Activated T-cell treated with anti-CD3 and anti-CD28 coated beads, Interleukin-2, amount 50 U/mL, for 4 hours (primary cell): ENCODE measurements around the gene RMND1. TPM values are rescaled to one million over a fixed set of nuclear protein-coding genes. Genes with fewer than 3 reads are reported as not detected.
A peak's percentile ranks its signal among the peaks of the same experiment; 100 is the strongest.
"Not testable (repeated sequence)": the region's sequence is repeated elsewhere in the genome, so short reads cannot be mapped to it uniquely, and the experiment has no call there.

Experiments used
- ATAC-seq, 2 donors: fragments of 200-7000 bp; cut with Tn5 transposase; one replicate each; pipeline ENCODE4 v1.10.0; 2021
- DNase-seq: peaks from one replicate; pipeline ENCODE4 v3.0.0-alpha.2; 2020
- H3K27me3 Mint-ChIP-seq: one replicate; pipeline ENCODE4 v1.8.0; 2021; ENCODE audit warnings: low read depth, mixed read lengths
- H3K36me3 Mint-ChIP-seq: one replicate; pipeline ENCODE4 v1.8.0; 2022; ENCODE audit warnings: mixed read lengths; ENCODE audit not compliant: insufficient read depth
- H3K4me1 Mint-ChIP-seq: one replicate; pipeline ENCODE4 v1.8.0; 2021; ENCODE audit warnings: low read depth, mixed read lengths
- H3K4me3 Mint-ChIP-seq: one replicate; pipeline ENCODE4 v1.8.0; 2021; ENCODE audit warnings: mild to moderate bottlenecking, moderate library complexity, mixed read lengths
- H3K9me3 Mint-ChIP-seq: one replicate; pipeline ENCODE4 v1.8.0; 2021; ENCODE audit warnings: mixed read lengths
- total RNA-seq, 3 donors: library from RNA; stranded (reverse); gene quantifications; one replicate each; pipeline ENCODE4 v1.2.1, GENCODE V29; 2021

The RMND1 gene
- total RNA-seq, 3 donors from 2014 or later = 15.3 to 18.1 (median 16.5) TPM

DNA sequence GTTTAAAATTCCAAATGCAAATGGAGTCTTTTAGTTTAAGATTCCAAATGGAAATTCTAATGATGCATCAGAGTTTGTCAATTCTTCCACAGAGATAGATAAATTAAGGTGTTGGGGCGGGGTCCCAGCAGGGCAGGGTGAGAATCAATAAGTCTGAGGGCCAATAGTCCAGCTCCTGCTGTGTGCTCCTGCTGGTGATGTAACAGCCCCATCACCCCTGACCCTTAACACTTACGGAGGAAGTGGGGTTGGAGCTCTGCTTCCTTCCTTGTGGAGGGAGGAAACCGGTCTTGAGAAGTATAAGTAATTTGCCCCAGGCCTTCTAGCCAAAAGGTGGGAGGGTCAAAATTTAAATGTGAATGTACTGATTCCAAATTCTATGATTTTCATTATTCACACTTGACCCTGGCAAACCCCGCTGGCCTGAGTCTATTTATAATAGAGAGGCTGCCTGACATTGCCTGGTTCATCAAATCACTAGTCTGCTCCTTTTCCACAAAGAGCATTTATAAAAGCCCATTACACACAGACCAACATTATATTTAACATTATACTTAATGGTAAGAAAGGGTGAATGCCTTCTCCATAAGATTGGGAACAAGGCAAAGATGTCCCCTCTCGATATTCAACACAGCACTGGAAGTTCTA is 77.8 kb downstream of the RMND1 start:
- H3K9me3 Mint-ChIP-seq = no peaks in the 10 kb centered on the region
- H3K36me3 Mint-ChIP-seq = peaks cover 18% of the 10 kb centered on the region
- no peaks in the 10 kb centered on the region for H3K27me3 Mint-ChIP-seq
- ATAC-seq = peak in 1 of 2 donors; percentile 29
- H3K4me3 Mint-ChIP-seq = peak overlapping the region; percentile 66
- peaks cover 69% of the 10 kb centered on the region for H3K4me1 Mint-ChIP-seq
- no peak for DNase-seq

DNA sequence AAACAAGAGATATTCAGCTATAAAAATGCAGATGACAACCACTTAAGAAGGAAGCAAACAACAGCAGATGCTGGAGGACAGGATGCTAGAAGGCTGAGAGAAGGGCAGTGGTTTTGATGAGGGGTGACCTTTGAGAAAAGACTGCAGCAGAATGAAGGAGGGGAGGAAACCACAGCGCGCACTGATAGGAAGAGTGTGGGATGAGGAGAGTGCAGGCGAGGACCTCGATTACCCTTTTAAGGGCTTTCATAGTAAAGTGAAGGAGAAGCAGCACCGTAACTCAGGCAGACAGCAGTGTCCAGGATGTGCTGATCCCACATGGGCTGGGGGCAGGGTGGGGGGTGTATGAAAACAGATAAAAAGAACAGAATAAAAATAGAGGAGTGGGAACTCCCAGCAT is 79.8 kb downstream of the RMND1 start:
- H3K4me3 Mint-ChIP-seq = peak overlapping the region; percentile 20
- no peaks in the 10 kb centered on the region for H3K27me3 Mint-ChIP-seq
- ATAC-seq (peak in 1 of 2 donors; percentile 22), DNase-seq (no peak)
- H3K36me3 Mint-ChIP-seq = peaks cover 18% of the 10 kb centered on the region
- peaks cover 57% of the 10 kb centered on the region for H3K4me1 Mint-ChIP-seq
- H3K9me3 Mint-ChIP-seq = no peaks in the 10 kb centered on the region

GRCh38 chr6:151370509-151371078 is 81.3 kb downstream of the RMND1 start:
- H3K4me1 Mint-ChIP-seq = peaks cover 41% of the 10 kb centered on the region
- H3K9me3 Mint-ChIP-seq = no peaks in the 10 kb centered on the region
- no peaks in the 10 kb centered on the region for H3K27me3 Mint-ChIP-seq
- ATAC-seq = no peak
- no peak overlapping the region for H3K4me3 Mint-ChIP-seq
- no peak for DNase-seq
- H3K36me3 Mint-ChIP-seq = peaks cover 28% of the 10 kb centered on the region

DNA sequence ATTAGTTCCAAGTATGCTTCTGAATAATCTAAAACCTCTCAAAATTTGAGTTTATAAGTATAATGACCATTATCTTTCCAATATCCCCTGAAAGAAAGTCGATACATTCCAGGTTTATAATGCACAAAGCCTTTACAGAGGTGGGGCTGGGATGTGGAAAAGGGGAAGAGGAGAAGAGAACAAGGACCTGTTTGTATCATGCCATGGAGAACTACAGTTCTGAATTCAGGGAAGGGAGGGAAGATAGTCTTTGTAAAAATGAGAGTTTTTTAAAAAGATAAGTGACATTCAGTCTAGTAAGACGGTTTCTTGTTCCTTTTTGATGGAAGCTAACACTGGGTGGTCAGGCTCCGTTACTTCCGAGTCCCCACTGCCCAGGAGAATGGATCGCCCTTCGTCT is 86.7 kb downstream of the RMND1 start:
- DNase-seq (no peak), ATAC-seq (no peak)
- H3K9me3 Mint-ChIP-seq = no peaks in the 10 kb centered on the region
- H3K4me3 Mint-ChIP-seq = no peak overlapping the region
- no peaks in the 10 kb centered on the region for H3K27me3 Mint-ChIP-seq
- peaks cover 35% of the 10 kb centered on the region for H3K36me3 Mint-ChIP-seq
- H3K4me1 Mint-ChIP-seq = no peaks in the 10 kb centered on the region

DNA sequence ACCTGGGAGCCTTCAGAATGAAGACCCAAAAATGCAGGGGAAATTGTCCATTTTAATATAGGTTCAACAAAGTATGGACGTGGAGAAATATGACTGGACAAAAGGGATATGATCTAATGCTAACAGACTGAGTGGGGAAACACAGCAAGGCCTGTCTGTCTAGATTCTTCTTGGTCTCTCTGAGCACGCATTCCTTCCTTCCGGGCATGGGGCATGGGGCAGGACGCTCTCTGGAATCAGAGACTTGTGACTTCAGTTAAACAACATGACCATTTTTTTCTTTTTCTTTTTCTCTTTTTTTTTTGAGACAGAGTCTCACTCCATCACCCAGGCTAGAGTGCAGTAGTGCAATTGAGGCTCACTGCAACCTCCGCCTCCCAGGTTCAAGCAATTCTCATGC is 92.4 kb downstream of the RMND1 start:
- Mint-ChIP-seq H3K4me3 (no peak overlapping the region), H3K27me3 (no peaks in the 10 kb centered on the region), H3K4me1 (peaks cover 9% of the 10 kb centered on the region), H3K9me3 (no peaks in the 10 kb centered on the region), H3K36me3 (peaks cover 20% of the 10 kb centered on the region)
- ATAC-seq (no peak), DNase-seq (no peak)

GRCh38 chr6:151358475-151358874 is 93.5 kb downstream of the RMND1 start:
- Mint-ChIP-seq H3K4me3 (no peak overlapping the region), H3K27me3 (no peaks in the 10 kb centered on the region), H3K9me3 (no peaks in the 10 kb centered on the region), H3K36me3 (peaks cover 17% of the 10 kb centered on the region), H3K4me1 (peaks cover 9% of the 10 kb centered on the region)
- ATAC-seq = no peak
- no peak for DNase-seq

GRCh38 chr6:151357758-151358436 is 94.0 kb downstream of the RMND1 start:
- Mint-ChIP-seq H3K9me3 (no peaks in the 10 kb centered on the region), H3K36me3 (peaks cover 17% of the 10 kb centered on the region), H3K4me3 (no peak overlapping the region), H3K4me1 (peaks cover 9% of the 10 kb centered on the region), H3K27me3 (no peaks in the 10 kb centered on the region)
- ATAC-seq = no peak
- no peak for DNase-seq

DNA sequence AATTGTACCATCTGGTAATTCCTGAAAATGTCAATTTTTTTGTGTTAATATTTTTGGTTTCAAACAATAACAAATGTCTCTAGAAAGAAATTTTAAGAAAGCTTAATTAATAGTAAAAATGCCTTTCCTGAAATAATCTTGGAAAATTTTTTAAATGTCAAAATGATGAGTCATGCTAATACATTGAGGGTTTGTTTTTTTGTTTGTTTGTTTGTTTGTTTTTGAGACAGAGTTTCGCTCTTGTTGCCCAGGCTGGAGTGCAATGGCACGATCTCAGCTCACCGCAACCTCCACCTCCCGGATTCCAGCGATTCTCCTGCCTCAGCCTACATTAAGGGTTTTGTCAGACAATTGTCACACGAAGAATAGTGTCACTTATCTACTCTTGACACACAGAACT is 94.9 kb downstream of the RMND1 start:
- not testable (repeated sequence) for H3K4me3 Mint-ChIP-seq, H3K27me3 Mint-ChIP-seq, H3K4me1 Mint-ChIP-seq, H3K9me3 Mint-ChIP-seq, ATAC-seq, DNase-seq
- H3K36me3 Mint-ChIP-seq = peaks cover 12% of the 10 kb centered on the region

Other genes starting within 250 kb of the RMND1 start
- gene AKAP12, start 212.2 kb downstream of the RMND1 start, total RNA-seq = under 1 TPM; 0.63 to 0.91 (median 0.79) TPM
- 10 to 100 TPM; 18.5 to 21.7 (median 19.5) TPM for gene ZBTB2, start 60.6 kb downstream of the RMND1 start, total RNA-seq
- not detected for gene CCDC170, start 41.9 kb upstream of the RMND1 start, total RNA-seq